Activated naive CD4-positive, alpha-beta T cell treated with anti-CD3 and anti-CD28 coated beads, Interleukin-2, amount 50 U/mL, for 72 hours (primary cell): ENCODE data around the gene MARCHF3. TPM values are rescaled to one million over a fixed set of nuclear protein-coding genes. Genes with fewer than 3 reads are reported as not detected.
"Not testable (repeated sequence)": the region's sequence is repeated elsewhere in the genome, so short reads cannot be mapped to it uniquely, and the experiment has no call there.

Source experiments
- ATAC-seq, 2 donors: fragments of 150-1000 bp; cut with Tn5 transposase; 2 replicates each; pipeline ENCODE4 v1.10.0; 2021; ENCODE audit warnings: mild to moderate bottlenecking in 2 of 2, moderate library complexity in 2 of 2
- DNase-seq, 2 donors: peaks; one replicate each; pipeline ENCODE4 v3.0.0; 2021 to 2022; ENCODE audit warnings: low spot score in 2 of 2
- H3K27ac Mint-ChIP-seq, 2 donors: one replicate each; pipeline ENCODE4 v1.8.0; 2022; ENCODE audit warnings: mild to moderate bottlenecking in 2 of 2, mixed read lengths in 2 of 2
- H3K36me3 Mint-ChIP-seq, 2 donors: one replicate each; pipeline ENCODE4 v1.8.0; 2022; ENCODE audit warnings: mixed read lengths in 2 of 2
- H3K9me3 Mint-ChIP-seq, 2 donors: one replicate each; pipeline ENCODE4 v1.8.0; 2022; ENCODE audit warnings: mixed read lengths in 2 of 2
- total RNA-seq, 2 donors: library from RNA; stranded (reverse); gene quantifications; one replicate each; pipeline ENCODE4 v1.2.3, GENCODE V29; 2022

The MARCHF3 gene
- total RNA-seq, 2 donors from 2014 or later = 4.8 to 10.5 TPM

DNA sequence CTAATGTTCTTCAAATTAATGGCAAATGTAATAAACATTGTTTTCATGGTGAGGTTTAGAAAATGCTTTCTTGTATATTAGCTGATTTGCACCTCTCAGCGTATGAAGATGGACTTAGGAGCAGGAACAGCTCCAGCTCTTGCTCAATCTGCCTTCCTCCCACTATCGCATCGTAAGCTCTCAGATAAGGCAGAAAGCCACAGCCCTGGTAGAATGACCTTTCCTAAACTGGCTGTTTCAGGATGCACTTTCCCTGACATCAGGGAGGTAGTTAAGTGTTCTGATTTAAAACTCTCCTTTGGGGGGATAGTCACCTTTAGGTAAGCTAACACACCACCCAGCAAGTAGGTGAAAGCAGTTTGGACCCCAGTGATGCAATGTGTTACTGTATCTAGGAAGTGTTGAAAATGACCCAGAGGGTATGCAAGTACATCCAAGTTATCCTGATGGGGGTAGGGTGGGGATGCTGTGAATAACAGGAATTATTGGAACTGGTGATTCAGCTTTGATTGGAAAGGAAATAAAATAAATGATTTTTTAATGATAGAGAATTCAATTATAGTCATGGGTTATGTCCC is 181.2 kb downstream of the MARCHF3 start:
- H3K36me3 Mint-ChIP-seq = peaks cover 0 to 21% of the 10 kb centered on the region in 2 donors
- ATAC-seq (no peak), DNase-seq (no peak)
- no peaks in the 10 kb centered on the region for H3K9me3 Mint-ChIP-seq
- H3K27ac Mint-ChIP-seq = no peak overlapping the region

DNA sequence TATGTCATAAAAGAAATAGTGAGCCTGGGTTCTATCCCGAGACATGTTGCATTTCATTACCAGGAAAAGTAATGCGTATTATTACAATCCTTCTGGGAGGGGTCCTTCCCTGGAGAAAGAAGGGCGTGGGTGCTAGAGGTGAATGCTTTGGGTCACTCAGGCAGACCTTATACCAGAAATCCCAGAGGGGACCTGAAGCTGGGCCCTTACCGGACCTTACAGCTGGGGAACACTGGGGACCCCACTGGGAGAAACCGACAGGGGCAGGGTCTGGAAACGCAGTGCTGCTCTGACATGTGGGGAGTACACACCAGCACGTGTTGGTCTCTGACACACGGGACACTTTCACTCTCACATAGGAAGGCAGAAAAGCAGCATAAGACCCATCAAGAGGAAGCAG is 182.1 kb downstream of the MARCHF3 start:
- H3K36me3 Mint-ChIP-seq = peaks cover 0 to 12% of the 10 kb centered on the region in 2 donors
- DNase-seq (no peak), ATAC-seq (peak in 1 of 2 donors; percentile 15)
- H3K27ac Mint-ChIP-seq = peak overlapping the region; percentile 38 to 87
- H3K9me3 Mint-ChIP-seq = no peaks in the 10 kb centered on the region

DNA sequence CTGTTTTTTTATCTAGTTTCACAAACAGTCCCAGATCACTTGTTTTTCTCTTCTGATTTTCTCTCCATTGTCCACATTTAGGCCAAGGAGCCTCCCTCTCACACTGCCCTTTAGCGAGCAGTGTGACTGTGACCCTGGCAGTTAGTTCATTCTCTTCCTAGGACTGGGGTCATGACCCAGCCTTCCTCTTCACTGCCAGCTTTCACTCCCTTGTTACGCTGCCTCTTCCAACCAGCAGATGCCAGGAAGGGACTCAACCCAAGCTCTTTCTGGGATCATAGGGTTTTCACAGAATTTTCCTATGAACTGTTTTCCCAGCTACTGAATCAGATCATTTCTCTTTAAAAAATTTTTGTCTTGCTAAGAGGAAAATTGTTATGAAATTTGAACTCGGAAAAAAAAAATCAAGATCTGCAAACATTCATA is 182.5 kb downstream of the MARCHF3 start:
- H3K27ac Mint-ChIP-seq = peak overlapping the region; percentile 38 to 87
- ATAC-seq = no peak
- DNase-seq = no peak
- no peaks in the 10 kb centered on the region for H3K9me3 Mint-ChIP-seq
- peaks cover 0 to 8% of the 10 kb centered on the region in 2 donors for H3K36me3 Mint-ChIP-seq

DNA sequence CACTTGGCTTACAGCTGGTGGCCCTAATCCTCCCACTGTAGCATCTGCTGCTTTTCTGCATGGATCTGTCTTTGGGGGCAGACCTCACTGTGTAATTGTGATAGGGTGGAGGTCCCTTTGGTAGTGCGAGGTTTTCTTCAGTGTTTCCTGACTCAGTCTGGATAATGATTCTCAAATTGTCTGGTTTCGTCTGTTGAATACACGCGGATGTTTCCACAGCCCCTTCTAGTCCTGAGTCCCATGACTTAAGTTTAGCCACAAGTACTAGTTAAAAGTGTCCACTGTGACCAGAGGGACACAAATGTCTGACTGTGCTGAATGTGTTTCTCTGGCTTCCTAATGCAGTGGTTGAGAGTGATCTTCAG is 182.9 kb downstream of the MARCHF3 start:
- peak overlapping the region; percentile 38 to 87 for H3K27ac Mint-ChIP-seq
- ATAC-seq (no peak), DNase-seq (no peak)
- peaks cover 0 to 7% of the 10 kb centered on the region in 2 donors for H3K36me3 Mint-ChIP-seq
- no peaks in the 10 kb centered on the region for H3K9me3 Mint-ChIP-seq

DNA sequence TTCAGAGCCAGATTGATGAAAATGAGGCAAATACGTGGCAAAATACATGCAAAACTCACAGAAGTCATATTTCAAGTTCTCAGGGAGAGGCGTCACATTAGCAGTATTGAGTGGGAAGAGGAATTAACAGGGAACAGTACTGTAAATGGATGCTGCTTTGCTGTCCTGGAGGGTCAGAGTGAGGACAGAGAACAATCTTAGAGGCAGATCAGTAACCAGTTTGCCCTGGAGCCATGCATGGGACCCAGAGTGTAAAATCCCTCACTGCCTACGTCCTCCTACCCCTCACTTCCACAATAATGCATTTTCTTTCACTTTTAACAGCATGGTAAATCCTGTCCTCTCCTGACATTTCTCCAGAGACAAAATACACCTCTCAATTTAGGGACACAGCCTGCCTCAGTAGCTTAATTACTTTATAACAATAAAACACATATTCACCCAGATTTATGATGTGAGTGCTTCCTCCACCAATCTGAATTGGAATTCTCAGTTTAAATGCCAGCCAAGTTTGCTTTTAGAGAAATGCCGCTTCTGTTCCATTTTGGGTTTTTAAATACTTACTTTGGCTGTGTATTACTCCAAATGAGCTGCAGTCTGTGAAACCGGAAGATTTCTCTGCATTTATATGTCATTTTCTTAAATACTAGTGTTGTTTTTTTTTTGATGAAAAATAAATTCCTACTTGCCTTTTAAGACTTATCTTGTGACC is 183.5 kb downstream of the MARCHF3 start:
- H3K27ac Mint-ChIP-seq = peak overlapping the region in 1 of 2 donors; percentile 87
- DNase-seq (no peak), ATAC-seq (no peak)
- no peaks in the 10 kb centered on the region for H3K9me3 Mint-ChIP-seq
- peaks cover 0 to 7% of the 10 kb centered on the region in 2 donors for H3K36me3 Mint-ChIP-seq

DNA sequence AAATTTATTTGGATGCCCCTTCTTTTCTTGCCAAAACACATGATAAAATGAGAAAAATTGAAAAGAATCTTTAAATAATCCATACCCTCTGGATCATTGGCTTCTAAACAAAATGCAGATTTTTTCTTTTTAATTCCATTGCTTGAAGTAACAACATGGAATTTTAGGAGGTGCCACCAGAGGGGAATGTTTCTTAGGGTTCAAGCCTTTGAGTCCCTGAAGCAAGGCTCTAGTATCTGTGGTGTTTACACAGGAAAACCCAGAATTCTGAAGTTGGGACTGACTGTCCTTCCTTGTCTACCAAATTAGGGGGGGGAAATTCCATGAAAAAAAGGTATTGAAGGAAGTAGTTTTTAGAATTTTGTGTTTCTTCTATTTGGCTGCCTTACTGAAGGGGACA is 184.0 kb downstream of the MARCHF3 start:
- ATAC-seq = no peak
- H3K36me3 Mint-ChIP-seq = peaks cover 0 to 4% of the 10 kb centered on the region in 2 donors

DNA sequence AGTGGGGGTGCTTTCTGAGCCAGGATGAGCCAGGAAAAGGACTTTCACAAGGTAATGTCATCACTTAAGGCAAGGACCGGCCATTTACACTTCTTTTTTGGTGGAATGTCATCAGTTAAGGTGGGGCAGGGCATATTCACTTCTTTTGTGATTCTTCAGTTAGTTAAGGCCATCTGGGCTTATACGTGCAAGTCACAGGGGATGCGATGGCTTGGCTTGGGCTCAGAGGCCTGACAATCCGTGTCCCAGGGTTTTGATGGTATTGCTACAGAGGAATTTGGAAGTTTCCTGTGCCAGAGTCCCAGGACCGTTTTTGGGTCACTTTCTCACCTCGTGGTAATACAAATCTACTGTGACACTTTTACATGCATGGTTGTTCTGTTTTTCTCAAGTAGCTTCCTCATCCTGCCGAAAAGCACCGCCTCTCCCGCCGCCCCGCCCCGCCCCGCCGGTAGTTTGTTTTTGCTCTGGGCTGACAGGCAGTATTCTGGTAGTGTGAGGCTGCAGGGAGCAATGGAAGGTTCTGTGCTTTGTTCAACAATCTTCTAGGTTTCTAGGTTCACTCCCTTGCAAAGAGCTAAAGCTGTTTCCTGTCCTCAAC is 184.8 kb downstream of the MARCHF3 start:
- DNase-seq = not testable (repeated sequence)
- peak overlapping the region; percentile 65 to 82 for H3K27ac Mint-ChIP-seq

More for the DNA sequence above, 184.0 kb downstream of the MARCHF3 start:
- Mint-ChIP-seq H3K9me3 (no peaks in the 10 kb centered on the region), H3K27ac (peak overlapping the region in 1 of 2 donors; percentile 62)
- no peak for DNase-seq

DNA sequence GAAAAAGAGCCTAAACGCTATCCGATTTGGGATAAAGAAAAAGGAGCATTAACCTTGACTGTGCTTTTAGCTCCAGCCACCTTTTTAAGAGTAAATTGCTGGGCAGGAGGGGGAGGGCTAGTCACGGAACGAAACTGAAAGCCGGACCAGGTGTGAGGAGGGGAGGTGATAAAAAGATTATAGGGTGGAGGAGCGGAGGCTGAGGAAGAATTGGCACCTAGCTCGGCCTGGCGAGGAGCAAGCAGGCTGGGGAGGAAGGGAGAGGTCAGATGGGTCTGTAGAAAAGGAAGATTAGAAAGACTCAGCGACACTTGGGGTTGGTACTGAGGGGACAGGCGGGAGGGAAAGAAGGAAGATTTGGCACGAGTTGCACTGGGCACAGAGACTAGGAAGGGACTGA is 187.0 kb downstream of the MARCHF3 start:
- not testable (repeated sequence) for H3K9me3 Mint-ChIP-seq, H3K36me3 Mint-ChIP-seq, ATAC-seq, DNase-seq
- peak overlapping the region; percentile 82 to 84 for H3K27ac Mint-ChIP-seq

More for the DNA sequence above, 184.8 kb downstream of the MARCHF3 start:
- H3K9me3 Mint-ChIP-seq, H3K36me3 Mint-ChIP-seq: not testable (repeated sequence)
- ATAC-seq = peak; percentile 47 to 51

DNA sequence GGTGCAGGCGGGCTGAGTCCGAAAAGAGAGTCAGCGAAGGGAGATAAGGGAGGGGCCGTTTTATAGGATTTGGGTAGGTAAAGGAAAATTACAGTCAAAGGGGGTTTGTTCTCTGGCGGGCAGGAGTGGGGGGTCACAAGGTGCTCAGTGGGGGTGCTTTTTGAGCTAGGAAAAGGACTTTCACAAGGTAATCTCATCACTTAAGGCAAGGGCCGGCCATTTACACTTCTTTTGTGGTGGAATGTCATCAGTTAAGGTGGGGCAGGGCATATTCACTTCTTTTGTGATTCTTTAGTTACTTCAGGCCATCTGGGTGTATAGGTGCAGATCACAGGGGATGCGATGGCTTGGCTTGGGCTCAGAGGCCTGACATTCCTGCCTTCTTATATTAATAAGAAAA is 191.0 kb downstream of the MARCHF3 start:
- H3K9me3 Mint-ChIP-seq, ATAC-seq, DNase-seq: not testable (repeated sequence)
- H3K27ac Mint-ChIP-seq = peak overlapping the region in 1 of 2 donors; percentile 77
- peaks cover 0 to 30% of the 10 kb centered on the region in 2 donors for H3K36me3 Mint-ChIP-seq

DNA sequence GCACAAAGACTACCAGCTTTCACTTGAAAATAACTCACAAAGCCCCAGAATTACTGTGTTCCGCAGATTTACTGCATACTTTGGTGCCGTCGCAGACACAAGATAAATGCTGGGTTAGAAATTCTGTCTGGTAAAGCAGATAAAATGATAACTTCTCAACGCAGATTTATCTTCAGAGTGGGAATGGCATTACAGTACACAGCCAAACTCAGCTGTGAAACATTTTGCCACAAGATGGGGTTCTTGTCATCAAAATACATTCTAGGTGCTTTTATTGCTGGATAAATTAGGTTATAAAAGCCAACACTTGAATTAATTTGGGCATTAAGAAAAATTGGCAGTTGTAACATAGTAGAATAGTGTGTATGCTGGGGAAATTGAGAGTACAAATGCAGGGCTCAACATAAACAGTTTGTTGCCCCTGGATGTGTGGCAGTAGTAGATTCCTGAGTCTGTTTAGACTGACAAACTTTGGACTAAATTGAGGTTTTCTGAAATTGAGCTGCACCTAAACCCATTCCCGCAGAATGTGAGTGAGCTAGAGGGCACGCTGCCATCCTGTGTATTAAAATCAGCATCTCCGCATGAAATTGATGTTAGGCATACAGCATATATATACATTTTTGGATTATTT is 192.3 kb downstream of the MARCHF3 start:
- DNase-seq (no peak), ATAC-seq (no peak)
- Mint-ChIP-seq H3K27ac (no peak overlapping the region), H3K36me3 (peaks cover 6 to 41% of the 10 kb centered on the region in 2 donors), H3K9me3 (no peaks in the 10 kb centered on the region)

DNA sequence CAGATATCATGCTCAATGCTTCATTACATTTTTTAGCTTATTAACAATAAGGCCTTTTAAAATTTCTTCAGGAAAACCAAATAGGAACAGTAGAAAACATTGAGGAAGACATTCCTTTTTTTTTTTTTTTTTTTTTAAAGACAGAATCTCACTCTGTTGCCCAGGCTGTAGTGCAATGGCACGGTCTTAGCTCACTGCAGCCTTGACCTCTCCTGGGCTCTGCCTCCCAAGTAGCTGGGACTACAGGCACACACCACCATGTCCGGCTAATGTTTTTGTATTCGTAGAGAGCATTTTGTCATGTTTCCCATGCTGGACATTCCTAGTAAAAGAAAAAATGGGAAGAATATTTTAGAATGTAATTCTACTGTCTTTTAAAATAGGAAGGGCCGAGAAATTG is 193.1 kb downstream of the MARCHF3 start:
- Mint-ChIP-seq H3K36me3 (peaks cover 6 to 47% of the 10 kb centered on the region in 2 donors), H3K27ac (no peak overlapping the region), H3K9me3 (no peaks in the 10 kb centered on the region)
- DNase-seq = no peak
- ATAC-seq = no peak

DNA sequence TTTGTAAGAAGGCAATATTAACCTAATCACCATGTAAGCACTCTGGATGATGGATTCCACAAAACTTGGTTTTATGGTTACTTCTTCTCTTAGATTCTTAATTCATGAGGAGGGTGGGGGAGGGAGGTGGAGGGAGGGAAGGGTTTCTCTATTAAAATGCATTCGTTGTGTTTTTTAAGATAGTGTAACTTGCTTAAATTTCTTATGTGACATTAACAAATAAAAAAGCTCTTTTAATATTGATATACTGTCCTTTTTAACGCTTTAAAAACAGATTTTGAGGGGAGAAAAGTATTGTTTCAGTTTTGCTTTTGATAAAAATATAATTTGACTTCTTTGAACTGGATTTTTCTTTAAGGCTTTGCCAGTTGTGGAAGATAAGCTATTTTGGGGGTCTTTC is 193.6 kb downstream of the MARCHF3 start:
- Mint-ChIP-seq H3K36me3 (peaks cover 6 to 47% of the 10 kb centered on the region in 2 donors), H3K9me3 (no peaks in the 10 kb centered on the region), H3K27ac (no peak overlapping the region)
- no peak for ATAC-seq
- DNase-seq = no peak

DNA sequence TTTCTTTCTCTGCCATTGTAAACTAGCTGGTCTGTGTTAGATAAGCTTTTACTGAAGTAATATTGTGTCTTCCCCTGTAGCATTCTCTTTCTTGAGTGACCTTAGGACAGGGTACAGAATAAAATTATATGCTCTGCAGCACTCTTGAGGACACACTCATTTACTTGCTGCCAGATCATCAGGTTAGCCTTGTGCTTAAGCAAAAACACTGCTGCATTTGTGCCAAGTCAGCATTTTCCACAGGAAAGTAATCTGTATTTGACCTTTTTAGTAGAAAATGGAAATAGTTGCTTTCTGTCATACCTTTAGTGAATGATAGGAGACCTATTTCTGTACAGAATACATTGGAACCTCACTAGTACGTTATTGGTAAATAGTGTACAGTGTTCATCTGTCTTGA is 199.2 kb downstream of the MARCHF3 start:
- DNase-seq (no peak), ATAC-seq (no peak)
- peaks cover 29 to 59% of the 10 kb centered on the region in 2 donors for H3K36me3 Mint-ChIP-seq
- H3K27ac Mint-ChIP-seq = no peak overlapping the region
- no peaks in the 10 kb centered on the region for H3K9me3 Mint-ChIP-seq

DNA sequence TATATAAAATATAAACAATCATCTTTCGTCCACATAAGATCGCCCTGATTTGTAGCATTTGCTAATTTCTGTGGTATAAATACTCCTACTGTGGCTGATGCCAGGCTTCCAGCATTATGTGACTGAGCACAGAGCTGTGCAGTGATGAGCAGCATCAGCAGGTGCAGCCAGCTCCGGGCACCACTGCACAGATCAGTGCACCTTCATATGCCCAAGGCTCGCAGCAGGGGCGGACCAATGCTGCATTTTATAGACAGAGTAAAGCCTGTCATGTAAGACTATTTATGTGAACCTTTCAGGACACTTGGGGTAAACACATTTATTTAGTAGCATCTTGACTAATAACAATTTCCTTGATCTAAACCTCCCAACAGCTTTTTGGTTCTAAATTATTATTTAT is 200.3 kb downstream of the MARCHF3 start:
- Mint-ChIP-seq H3K36me3 (peaks cover 35 to 65% of the 10 kb centered on the region in 2 donors), H3K9me3 (no peaks in the 10 kb centered on the region), H3K27ac (no peak overlapping the region)
- DNase-seq (no peak), ATAC-seq (no peak)

DNA sequence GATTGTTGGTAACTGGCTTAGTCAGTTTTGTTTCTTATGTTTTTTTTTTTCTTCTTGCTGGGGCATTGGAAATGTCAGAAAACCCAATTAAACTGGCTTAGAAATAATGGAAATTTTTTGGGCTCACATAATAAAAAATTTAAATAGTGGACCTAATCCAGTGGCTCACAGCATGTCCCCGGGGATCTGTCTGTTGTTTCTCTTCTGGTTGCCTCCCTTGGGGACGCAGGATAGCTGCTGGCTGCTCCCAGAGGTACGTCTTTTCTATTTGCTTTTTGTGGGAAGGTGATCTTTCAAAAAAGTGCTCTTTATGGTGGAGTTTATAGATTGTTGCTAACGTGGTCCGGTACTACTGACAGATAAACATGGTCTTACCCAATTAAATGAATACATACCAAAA is 201.3 kb downstream of the MARCHF3 start:
- Mint-ChIP-seq H3K9me3 (no peaks in the 10 kb centered on the region), H3K27ac (peak overlapping the region in 1 of 2 donors; percentile 5), H3K36me3 (peaks cover 33 to 66% of the 10 kb centered on the region in 2 donors)
- ATAC-seq (no peak), DNase-seq (no peak)

DNA sequence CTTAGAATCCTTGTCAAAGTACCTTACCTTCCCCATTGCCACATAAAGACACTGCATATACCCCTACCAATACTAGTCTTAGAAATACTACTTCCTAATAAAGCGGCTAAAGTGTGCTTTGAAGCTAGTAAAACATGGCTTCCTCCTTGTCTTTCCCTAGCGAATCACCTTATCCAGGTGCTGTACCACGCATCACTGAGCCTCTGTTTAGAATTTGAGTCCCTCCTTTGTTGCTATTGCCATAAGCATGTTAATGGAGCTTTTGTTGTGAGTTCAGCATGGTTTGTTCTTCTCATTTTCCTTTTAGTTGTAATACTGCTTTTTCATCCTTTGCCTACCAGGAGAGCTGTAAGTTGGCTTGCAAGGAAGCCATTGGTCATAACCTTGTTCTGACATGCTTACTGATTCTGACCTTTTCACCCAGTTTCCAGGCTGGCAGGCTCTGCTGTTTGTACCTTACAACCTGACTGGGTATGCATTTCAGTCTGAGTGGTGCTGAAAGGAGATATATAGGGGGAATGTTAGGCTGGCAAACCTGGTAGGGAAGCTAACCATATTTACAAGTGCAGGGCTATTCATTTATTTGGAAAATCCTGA is 203.6 kb downstream of the MARCHF3 start:
- DNase-seq (no peak), ATAC-seq (no peak)
- Mint-ChIP-seq H3K9me3 (no peaks in the 10 kb centered on the region), H3K27ac (peak overlapping the region in 1 of 2 donors; percentile 52), H3K36me3 (peaks cover 30 to 61% of the 10 kb centered on the region in 2 donors)

DNA sequence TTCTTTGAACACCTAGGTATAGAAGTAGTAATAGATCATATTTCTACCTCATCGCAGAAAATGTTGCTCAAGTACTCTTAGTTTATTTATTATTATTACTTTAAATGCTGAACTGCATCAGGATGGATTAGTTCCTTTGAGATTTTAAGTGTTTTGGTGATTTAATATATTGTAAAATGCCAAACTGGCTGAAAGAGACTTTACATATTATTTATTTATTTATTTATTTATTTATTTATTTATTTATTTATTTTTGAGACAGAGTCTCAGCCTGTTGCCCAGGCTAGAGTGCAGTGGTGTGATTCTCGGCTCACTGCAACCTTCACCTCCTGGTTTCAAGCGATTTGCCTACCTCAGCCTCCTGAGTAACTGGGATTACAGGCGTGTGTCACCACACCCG is 211.1 kb downstream of the MARCHF3 start:
- H3K36me3 Mint-ChIP-seq = peaks cover 18 to 54% of the 10 kb centered on the region in 2 donors
- ATAC-seq (no peak), DNase-seq (no peak)
- no peak overlapping the region for H3K27ac Mint-ChIP-seq
- no peaks in the 10 kb centered on the region for H3K9me3 Mint-ChIP-seq
